ENCODE measurements around the gene FAM200C.

Gene FAM200C

DNA sequence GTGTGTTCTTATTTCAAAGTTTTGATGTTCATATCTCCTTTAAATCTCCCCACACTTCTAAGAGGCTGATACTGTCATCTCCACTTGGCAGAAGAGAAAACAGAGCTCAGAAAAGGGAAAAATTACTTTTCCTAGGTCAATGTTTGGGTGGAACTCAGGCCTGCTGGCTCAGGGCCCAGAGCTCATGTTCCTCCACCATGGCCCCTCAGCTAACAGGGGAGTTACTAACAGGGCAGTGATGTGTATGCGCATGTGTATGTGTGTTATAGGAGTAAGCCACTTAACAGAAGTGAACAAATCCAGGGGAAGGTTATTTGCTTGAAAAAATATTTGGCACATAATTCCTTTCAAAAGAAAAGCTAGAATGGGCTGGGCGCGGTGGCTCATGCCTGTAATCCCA lies 32.0 kb downstream of the FAM200C start:
- DNase-seq (ENCODE audit: low spot score) = no peak
- TF ChIP-seq, protein P1, sequence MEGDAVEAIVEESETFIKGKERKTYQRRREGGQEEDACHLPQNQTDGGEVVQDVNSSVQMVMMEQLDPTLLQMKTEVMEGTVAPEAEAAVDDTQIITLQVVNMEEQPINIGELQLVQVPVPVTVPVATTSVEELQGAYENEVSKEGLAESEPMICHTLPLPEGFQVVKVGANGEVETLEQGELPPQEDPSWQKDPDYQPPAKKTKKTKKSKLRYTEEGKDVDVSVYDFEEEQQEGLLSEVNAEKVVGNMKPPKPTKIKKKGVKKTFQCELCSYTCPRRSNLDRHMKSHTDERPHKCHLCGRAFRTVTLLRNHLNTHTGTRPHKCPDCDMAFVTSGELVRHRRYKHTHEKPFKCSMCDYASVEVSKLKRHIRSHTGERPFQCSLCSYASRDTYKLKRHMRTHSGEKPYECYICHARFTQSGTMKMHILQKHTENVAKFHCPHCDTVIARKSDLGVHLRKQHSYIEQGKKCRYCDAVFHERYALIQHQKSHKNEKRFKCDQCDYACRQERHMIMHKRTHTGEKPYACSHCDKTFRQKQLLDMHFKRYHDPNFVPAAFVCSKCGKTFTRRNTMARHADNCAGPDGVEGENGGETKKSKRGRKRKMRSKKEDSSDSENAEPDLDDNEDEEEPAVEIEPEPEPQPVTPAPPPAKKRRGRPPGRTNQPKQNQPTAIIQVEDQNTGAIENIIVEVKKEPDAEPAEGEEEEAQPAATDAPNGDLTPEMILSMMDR (IDR thresholded peaks at IDR 0.05; ENCODE audit: extremely low read depth, missing control alignments) = no peak

- TF ChIP-seq, protein P1 (IDR thresholded peaks at IDR 0.05; ENCODE audit: extremely low read depth, missing control alignments) = no peak
- no peak for DNase-seq (ENCODE audit: low spot score)
Measured at GRCh38 chr5:160367261-160367660, 32.6 kb downstream of the FAM200C start.

DNA sequence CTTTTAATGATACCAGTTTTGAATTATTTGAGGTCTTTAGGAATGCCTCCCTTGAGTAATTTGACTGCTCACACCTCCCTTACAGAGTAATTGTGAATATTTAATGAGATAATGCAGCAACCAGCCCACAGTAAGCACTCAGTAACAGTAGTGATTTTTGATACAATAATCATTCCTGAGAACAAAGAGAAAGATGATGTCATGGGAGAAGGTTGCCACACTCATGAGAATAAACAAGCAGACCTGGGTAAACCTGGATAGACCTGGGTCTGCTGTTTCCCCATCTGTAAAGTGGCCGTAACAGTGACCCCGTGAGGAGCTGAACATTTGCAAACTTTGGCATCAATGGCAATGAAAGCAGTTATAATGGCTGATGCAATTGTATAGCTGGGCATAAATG lies 33.6 kb downstream of the FAM200C start:
- TF ChIP-seq, protein P1 (IDR thresholded peaks at IDR 0.05; ENCODE audit: extremely low read depth, missing control alignments) = no peak

GRCh38 chr5:160363660-160364395 lies 36.0 kb downstream of the FAM200C start:
- no peak for DNase-seq (ENCODE audit: low spot score)

More for the DNA sequence above, 33.6 kb downstream of the FAM200C start:
- DNase-seq (ENCODE audit: low spot score) = no peak

DNA sequence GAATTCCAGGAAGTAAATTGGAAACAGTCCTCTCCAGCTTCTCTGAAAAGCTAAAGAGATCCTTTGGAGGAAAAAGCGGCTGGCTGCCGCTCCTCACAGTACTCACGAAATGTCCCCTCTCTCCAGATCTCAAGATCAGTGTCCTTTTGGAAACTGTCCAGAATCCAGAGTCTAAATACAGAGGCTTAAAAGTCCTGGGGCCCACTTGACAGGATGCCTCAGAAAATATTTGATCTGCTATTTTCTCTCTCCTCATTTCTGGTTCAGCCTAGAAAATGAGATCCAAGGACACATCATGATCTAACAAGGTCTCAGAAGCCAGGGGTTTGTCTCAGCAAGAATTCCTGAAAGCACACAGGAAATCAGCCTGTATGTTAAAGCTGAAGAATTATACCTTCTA lies 36.6 kb downstream of the FAM200C start:
- TF ChIP-seq, protein P1 (IDR thresholded peaks at IDR 0.05; ENCODE audit: extremely low read depth, missing control alignments) = no peak
- DNase-seq (ENCODE audit: low spot score) = no peak

More at GRCh38 chr5:160363660-160364395, 36.0 kb downstream of the FAM200C start:
- TF ChIP-seq, protein P1 (IDR thresholded peaks at IDR 0.05; ENCODE audit: extremely low read depth, missing control alignments) = no peak

DNA sequence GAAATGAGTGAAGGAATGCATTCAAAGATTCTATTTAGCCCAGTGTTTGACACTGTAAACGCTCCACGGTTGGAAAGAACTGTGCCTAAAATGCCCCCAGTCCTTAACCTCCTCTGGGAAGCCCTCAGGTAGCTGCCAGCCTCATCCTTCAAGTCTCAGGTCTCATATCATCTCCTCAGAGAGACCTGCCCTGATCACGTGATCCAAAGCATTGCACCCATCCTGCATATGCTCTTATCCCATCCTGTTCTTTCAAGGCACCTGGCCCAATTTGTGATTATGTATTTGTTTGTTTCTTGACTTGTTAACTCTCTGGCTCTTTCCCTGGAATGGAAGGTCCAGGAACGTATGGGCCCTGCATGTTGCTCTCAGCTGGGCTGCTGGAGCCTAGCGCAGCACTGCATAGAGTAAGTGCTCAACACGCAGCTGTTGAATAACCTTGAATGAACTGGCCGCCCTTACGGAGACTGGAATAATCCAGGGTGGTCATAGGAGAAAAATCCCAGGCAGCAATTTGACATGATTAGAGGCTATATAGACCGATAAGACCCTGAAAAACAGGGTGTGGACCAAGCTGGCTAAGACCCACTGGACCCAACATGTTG lies 38.1 kb downstream of the FAM200C start:
- TF ChIP-seq, protein P1 (IDR thresholded peaks at IDR 0.05; ENCODE audit: extremely low read depth, missing control alignments) = no peak
- no peak for DNase-seq (ENCODE audit: low spot score)

- TF ChIP-seq, protein P1 (IDR thresholded peaks at IDR 0.05; ENCODE audit: extremely low read depth, missing control alignments) = no peak
- no peak for DNase-seq (ENCODE audit: low spot score)
Measured at GRCh38 chr5:160360310-160360709, 39.5 kb downstream of the FAM200C start.

All from GM20000 (cell line).